Germinal center (tissue), 1 donor: ENCODE measurements around the gene IGF2.

Experiments used
- DNase-seq: peaks from one replicate; pipeline ENCODE4 v3.0.0; 2012; ENCODE audit warnings: mixed read lengths, low spot score

The IGF2 gene

DNA sequence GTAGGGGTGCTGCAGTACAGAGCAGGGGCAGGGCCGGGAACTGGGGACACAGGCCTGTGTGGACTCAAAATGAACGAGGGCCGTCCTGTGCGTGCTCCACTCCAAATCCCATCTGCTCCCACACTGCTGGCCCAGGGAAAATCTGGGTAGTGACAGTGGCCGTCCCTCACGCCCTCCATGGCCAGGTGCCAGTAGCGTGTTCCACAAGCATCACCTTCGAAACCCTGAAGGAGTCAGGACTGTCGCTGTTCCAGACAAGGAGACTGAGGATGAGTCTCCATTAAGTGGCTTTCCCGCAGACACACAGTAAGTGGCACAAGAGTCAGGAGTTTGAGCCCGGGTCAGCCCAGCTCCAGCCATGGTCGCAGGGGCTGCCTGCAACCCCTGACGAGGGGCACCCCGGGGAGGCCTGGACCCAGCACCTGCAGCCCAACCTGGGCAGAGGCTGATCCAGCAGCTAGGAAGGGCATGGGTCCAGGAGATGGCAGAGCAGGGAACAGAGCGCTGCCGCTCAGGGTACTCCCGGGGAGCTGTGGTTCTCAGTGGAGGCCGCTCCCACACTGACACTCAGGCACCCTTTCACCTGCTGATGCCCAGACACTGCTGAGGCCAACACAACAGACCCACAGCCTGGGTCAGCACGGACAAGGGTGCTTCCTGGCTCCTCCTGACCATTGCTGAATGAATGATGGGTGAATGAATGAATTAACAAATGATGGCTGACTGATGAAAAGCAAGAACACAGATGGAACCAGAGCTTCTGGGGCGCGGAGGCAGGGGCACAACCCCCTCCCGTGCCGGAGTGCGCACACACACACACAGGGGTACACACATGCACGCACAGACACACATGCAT lies 35.3 kb downstream of the IGF2 start:
- DNase-seq: no peak

DNA sequence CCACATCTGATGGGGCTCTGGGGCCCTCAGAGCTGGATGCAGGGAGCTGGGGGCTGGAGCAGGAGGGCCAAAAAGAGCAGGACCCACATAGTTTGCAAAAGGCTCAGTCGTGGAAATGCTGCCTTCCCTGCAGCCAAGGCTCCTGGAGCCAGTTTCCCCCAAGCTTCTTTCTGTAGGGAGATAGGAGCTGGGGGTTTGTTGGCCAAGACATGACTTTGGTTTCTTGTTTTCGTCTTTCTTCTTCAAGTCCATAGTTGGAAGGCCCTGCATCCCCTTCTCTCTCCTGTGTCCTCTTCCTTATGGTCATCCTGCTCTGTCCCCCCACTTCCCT lies 36.3 kb downstream of the IGF2 start:
- no peak for DNase-seq

DNA sequence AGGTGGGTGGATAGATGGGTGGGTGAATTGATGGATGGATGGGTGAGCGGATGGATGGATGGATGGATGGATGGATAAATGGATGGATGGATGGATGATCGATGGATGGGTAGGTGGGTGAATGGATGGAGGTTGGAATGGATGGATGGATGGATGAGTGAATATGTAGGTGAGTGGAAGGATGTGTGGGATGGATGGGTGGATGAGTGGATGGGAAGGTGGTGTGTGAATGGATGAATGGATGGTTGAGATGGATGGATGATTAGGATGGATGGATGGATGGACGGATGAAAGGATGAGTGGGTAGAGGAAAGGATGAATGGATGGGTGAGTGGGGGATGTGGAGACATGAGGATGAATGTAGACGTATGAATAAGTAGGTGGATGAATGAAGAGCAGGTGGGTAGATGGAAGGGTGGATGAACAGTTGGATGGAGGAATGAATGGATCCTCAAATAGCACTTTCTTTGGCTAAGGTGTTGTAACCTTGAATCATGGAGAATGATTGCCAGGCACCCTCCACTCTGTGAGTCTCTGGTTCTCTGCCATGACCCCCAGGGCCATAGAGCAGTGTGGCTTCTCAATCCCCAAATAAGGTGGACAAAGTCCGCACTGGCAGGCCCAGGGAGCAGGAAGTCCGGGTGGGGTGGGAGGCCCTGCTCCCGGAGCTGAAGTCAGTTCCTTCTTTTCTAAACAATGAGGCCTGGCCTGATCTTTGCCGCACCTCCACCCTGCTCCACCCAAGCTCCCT lies 36.9 kb downstream of the IGF2 start:
- DNase-seq: no peak

DNA sequence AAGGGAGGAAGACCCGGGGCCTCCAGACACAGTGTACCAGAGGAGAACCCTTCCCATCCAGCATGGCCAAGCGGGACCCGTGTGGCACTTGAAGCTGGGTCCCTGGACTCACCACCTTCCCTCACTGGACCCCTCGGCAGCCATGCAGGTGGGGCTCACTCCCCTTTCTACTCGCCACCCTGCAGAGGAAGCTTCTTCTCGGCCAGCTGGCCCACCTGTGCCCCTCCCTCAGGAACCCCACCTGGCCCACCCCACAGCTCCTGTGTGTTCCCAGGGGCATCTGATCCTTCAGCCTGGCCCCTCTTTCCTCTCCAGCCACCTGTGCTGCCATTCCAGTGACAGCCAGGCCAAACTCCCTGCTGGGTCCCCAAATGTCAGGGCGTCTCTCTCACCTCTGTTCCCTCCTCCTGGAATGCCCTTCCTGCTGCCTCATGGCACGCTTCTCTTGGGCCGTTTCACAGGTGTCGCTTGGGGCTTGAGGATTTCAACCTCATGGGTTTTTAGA lies 38.0 kb downstream of the IGF2 start:
- no peak for DNase-seq

DNA sequence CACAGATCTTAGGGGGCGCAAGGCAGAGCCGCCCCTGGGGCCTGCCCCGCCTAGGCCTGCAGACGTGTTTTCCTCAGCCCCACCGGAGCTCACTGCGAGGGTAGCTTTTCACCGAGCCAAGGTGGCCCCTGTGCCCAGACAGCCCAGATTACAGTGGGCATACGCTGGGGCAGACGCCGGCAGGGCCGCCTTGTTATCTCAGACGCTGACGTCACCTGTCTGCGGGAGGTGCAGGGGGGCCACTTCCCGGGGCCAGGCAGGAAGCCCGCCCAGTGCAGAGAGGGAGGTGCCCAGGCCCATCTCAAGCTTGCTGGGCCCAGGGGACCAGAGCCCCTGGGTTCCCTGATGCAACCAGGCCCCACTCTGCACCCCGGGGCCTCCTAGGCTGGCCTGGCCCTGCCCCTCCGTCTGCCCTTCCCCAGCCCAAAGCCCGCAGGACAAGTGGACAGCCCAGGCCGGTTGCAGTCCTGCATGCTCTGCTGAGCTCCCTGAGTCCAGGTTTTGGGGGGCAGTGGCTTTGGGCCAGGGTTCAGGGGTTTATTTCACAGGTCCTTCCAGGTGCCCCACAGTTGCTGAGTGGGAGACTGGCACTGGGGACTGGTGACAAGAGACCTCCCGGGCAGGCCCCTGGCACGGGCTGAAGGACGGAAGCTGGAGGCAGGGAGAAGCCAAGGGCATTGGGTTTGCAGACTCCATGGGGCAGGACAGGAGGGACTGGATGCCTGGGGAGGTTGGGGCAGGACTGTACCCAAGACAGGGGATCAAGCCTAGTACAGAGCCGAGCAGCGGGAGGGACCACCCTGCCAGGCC lies 38.6 kb downstream of the IGF2 start:
- DNase-seq: no peak

DNA sequence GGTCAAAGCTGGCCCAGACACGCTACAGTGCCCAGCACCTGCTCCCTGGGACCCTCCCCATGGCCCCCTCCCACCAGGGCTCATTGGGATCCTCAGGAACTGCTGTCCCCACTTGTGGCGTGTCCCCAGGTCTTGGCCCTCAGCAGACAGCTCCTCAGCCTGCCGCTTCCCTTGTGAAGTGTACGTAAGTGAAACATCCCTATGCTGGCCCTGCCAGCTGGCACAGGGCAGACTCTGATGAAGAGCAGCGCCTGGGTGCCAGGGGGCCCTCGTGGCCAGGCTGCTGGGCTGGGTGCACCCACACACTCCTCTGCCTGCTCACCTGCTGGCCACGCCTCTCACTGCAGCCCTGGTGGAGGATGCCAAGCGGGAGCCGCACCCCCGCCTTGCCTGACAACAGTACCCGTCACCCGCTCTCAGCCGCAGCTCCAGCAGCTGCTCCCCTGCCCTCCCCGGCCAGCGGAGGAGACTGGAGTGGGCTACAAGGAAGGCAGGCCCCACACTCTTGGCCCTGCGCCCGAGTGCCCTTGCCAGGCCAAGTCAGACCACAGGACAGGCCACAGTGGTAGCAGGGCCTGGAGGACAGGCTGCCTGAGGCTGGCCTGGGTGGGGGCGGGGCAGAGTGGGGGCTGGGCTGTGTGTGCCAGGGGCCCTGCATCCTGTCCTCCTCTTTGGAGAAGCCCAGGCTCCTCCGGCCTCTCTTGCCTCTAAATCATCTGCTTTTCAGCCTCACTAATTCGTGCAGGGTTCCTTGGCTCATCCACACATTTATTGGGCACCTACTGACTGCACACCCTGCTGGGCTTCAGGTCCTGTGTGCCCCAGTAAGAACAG lies 39.5 kb downstream of the IGF2 start:
- no peak for DNase-seq

DNA sequence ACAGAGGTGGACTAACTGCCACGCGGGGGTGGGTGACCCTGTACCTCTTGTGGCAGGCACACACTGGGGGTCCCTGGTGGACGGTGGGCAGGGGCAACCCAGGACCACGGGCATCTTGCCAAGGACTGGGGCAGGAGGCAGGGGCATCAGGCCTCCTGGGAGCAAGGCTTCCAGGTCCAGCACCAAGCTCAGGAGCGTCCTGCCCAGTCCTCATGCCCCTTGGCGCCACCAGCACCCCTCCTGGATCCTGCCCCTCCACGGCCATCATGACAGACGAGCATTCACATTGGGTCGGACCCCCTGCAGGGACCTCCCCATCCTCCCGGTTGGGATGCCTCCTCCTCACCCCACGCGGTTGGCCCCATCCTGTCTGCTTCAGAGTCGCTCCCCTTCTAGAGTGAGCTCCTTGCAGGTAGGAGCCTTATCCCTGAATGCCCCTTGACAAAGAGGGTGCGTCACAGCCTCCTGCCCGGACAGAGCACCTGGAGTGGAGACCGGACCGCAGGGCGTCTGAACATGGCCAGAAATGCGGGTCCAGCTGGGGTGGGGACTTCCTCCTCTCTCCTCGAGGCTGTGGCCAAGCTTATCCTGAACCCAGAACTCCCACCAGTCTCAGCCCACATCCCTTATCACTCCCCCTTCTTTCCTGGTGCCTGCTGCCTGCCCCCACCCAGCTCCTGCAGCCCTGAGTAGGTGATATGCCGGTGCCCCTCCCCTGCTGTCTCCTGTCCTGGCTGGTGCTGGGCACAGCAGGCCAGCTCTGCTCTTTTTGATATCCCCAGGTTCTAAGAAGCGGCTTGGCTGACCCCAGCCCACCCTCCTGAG lies 40.3 kb downstream of the IGF2 start:
- DNase-seq: no peak

DNA sequence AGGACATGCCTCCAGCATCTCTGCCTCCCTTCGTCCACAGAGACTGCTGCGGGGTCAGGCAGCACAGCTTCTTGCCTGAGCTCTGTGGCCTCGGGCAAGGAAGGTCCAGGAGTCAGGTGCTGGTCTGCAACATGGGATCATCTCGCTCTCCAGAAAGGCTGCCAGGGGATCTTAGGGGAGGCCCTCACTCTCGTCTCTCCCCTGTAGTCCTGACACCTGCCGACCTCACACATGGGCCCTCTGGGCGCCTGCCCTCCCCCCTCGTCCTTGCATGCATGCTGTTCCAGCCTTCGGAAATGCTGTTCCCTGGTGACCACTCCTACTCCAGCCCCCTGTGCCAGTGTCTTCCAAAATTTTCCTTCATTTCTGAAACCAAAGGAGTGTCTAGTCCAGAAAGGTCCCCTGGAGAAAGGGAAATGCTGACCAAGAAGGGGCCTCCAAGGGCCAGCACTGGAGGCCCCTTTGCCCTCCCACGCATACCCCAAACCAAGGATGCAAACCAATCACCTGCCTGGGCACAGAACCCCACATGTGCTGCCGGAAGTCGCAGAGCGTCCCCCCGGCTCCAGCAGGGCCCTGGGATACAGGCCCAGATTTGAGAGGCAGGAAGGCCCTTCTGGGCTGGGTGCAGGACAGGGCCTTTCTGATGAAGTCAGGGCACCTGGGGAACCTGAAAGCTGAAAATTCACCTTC lies 41.0 kb downstream of the IGF2 start:
- no peak for DNase-seq

DNA sequence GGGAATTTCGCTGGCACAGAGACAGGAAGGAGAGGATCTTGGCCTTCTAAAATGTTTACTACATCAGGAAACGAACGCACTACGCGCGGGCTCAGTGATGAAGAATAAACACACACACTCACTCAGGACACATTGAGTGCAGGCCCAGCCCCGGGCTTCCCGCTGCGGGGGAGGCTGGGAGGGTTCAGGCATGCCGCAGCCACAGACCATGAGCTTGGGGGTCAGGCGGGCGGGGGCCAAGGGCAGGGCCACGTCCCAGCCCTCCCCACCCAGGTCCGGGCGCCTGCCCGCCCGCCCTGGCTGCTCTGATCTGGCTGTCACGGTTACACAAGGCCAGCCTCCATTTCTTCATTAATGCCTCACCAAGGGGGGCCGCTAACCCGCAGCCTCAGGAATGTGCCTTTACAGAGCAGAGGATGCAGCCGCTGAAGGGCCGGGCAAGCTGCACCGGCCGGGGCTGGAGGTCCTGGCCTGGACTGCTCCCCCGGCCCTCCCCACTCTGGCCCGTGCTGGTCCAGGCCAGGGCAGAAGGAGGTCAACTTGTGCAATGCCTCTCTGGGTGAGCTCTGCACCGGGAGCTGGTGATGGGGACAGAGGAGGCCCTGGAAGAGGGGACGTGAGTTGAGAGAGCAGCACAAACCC lies 41.7 kb downstream of the IGF2 start:
- no peak for DNase-seq

DNA sequence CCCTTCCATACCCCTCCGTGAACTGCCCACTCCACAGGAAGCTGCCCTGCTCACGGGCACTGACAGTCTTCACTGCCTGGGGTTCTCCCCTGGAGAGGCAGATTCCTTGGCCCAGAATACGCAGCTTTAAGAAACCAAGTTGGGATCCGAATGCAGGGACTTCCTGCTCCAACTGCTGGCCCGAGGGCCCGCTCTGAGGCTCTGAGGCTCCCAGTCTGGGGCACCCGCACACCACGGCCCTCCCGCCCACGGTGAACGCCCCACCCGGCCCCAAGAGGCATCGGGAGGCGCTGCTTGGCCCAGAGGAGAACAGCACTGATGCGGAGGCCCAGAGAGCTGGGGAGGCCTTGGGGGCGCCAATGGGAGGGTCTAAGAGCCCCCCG lies 42.3 kb downstream of the IGF2 start:
- DNase-seq: no peak

DNA sequence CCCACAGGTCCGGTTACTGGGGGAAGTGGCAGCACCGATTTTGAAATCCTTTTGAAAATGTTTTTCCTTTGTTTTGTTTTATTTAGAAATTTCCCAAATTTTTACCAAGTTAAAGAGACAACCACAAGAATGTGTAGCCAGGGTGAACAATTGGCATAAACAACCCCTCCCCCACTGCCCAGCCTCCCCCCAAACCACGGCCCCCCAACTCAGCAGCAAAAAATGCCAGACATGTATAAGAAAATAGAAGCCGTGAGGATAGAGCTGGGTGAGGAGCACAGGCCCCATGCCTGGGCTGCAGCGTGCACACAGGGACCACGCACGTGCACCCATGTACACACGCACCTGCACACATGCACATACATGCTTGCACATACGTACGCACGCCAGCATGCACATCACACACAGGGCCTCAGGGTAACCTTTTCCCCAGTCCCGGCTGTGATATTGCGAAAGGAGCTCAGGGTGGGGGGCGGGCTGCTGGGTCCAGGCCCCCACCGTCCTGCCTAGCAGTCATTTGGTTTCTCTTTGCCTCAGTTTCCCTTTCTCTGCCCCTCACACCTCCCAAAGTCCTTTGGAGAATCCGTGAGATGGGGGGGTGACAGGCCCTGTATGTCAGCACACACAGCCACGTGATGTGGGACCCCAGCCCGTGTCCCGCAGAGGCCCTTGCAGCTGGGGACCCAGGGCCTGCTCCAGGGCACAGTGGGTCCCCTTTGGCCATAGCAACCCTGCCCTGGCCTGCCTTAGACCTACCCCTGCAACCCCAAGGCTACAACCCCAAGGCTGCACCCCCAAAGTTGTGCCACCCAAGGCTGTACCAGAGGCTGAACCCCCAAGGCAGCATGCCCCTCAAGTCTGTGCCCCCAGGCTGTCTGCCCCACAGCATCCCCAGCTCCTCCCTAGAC lies 42.9 kb downstream of the IGF2 start:
- DNase-seq: no peak

DNA sequence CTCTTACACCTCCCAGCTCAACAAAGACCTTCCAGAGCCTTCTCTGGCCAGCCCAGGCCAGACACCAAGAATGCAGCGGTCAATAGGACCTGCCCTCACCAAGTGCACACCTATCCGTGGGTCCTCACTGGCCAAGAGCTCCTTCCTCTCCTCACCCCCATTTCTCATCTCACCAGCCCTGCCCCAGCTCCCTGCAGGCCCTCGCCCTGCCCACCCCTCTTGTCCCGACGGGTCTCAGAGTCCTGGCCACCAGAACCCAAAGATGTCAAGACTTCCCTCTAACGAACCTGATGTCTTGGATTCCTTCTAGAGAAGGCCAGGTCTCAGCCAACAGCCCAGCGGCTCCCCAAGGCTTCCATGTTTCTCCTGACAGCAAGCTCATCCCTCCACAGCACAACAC lies 43.6 kb downstream of the IGF2 start:
- DNase-seq: no peak

DNA sequence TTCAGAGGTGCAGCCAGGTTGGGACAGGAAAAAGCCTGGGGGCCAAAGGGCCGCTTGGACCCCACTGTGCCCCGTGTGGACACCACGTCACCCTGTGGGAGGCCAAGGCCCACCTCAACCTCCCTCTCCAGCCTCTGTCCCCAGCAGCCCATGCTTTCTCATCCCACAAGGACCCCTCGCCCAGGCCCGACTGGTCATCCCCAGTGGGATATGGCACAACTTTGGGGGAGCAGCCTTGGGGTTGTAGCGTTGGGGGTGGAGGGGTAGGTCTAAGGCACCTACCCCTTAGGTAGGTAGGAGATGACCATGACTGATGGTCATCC lies 44.0 kb downstream of the IGF2 start:
- no peak for DNase-seq

DNA sequence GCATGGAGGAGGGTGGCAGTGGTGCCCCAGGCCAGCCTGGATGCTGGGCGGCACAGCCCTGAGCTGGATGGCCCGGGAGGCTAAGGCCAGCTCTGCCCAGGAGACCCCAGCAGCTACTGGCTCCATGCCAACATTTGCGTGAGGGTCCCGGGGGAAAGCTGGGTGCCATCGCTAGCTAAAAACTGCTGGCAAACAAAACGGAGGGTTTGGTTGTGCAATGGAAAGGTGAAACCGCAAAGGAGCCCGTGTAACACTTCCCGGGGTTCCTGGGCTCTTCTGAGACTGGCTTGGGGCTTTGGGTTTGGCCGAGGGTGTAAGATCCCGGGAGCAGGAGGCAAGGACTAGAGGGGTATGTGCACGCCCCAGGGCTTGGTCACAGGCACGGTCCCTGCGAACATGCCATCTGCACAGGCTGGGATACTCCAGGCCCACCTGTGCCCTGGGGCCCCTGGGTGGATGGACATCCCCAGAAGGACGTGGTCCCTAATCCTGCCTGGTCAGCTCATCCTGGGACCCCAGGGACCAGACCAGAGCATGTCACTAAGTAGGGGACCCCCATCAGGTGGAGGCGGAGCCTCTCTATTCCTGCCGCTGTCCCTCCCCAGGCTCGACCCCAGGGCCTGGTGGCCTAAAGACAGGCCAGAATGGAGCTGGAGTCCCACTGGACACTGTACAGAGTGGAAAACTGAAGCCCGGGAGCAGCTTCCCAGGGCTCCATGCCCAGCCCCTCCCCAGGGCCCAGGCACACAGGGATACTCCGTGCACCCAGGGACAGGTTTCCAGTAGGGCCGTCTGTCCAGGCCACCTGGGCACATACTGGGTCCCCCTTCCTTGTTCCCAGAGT lies 44.6 kb downstream of the IGF2 start:
- no peak for DNase-seq

DNA sequence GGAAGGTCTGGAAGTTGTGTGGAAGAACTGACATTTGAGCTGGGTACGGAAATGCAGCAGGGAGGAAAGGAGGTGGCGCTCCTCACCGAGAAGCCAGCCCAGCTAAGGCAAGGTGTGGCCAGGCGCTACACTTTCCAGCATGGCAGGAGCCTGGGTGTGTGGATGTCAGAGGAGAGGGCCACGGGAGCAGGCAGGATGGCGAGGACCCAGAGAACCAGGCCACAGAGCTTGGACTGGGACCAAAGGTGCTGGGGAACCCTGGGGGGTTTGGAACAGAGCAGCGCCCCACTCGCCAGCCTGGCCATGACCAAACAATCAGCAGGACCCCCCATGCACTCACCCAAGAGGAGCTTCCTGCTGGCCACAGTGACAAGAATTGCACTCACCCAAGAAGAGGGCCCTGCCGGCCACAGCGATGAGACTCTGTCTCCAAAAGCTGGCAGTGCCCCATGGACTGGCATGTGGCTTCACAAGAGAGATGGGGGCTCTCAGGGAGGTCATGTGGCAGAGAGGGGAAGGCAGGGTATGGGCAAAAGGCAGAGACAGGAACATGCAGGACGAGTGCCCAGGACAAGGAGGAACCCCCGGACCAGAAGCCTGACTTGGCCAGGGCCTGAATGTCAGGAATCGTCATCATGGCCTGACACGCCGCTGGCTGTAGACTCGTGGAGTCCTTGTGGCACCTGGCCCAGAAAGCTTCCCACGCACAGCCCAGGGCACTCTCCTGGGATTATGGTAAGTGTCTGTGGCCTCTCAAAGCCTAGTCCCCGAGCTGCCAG lies 45.4 kb downstream of the IGF2 start:
- no peak for DNase-seq

DNA sequence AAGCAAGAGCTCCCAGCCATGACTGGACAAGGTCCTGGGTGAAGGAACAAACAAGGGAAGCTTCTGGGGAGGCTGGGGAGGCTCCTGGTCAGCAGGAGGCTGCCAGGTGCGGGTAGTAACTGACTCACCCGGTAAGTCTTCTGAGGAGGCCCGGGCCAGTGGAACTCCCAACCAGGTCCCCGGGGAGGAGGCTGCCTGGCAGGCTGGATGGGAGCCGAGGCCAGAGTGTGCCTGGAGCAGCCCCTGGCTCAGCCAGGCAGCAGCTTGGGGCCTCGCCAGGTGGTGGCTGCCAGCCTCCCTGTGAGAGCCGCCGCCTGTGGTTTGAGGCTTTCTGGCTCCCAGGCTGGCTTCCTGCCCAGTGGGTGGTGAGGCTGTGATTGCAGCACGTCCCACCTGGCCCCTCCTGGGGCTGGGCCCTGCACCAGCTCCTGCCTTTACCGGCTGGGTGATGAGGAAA lies 46.2 kb downstream of the IGF2 start:
- no peak for DNase-seq

DNA sequence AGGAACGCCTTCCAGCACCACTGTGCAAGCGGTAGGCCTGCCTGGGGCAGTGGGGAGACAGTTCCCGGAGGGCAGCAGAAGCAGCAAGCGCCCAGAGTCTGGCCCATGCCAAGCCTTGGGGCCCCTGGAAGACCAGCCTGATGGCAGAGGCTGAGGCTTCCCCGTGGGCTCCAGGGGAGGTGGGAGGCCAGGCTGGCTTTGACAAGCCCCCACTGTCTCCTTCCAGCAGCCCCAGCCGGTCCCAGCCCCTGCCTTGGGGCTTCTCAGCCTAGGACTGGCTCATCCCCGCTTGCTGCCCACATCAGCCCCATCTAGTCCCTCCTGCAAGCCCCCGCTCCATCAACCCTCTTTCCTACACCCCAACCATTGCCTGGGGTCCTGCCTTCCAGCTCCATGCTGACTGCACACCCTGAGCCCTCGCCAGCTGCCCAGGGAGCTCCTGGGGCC lies 46.7 kb downstream of the IGF2 start:
- DNase-seq: no peak
